ENCODE data around the gene SHISA3.

Gene SHISA3

DNA sequence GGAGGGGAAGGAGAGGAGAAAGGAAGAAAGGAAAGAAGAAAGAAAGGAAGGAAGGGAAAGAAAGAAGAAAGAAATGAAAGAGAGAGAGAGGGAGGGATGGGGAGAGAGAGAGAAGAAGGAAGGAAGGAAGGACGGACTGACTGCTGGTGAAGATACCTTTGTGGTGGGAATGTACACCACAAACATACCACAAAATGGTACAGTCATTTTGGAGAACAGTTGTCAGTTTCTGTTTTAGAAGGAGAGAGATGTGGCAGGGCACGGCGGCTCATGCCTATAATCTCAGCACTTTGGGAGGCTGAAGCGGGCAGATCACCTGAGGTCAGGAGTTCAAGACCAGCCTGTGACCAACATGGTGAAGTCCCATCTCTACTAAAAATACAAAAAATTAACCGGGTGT, 40.0 kb upstream of the SHISA3 start:
- DNase-seq (ENCODE audit: low read depth) = no peak
- no peak overlapping the region for H3K4me3 ChIP-seq (ENCODE audit: low read depth, low read length)
- TF ChIP-seq POLR2A (IDR thresholded peaks at IDR 0.05; ENCODE audit: extremely low read depth, insufficient read length) (no peak), MYC (IDR thresholded peaks at IDR 0.05; ENCODE audit: low read depth, low read length) (no peak)
- TF ChIP-seq, protein P1, sequence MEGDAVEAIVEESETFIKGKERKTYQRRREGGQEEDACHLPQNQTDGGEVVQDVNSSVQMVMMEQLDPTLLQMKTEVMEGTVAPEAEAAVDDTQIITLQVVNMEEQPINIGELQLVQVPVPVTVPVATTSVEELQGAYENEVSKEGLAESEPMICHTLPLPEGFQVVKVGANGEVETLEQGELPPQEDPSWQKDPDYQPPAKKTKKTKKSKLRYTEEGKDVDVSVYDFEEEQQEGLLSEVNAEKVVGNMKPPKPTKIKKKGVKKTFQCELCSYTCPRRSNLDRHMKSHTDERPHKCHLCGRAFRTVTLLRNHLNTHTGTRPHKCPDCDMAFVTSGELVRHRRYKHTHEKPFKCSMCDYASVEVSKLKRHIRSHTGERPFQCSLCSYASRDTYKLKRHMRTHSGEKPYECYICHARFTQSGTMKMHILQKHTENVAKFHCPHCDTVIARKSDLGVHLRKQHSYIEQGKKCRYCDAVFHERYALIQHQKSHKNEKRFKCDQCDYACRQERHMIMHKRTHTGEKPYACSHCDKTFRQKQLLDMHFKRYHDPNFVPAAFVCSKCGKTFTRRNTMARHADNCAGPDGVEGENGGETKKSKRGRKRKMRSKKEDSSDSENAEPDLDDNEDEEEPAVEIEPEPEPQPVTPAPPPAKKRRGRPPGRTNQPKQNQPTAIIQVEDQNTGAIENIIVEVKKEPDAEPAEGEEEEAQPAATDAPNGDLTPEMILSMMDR (IDR thresholded peaks at IDR 0.05; ENCODE audit: low read depth, low read length) = no peak
- TF ChIP-seq, protein P2, sequence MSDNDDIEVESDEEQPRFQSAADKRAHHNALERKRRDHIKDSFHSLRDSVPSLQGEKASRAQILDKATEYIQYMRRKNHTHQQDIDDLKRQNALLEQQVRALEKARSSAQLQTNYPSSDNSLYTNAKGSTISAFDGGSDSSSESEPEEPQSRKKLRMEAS (IDR thresholded peaks at IDR 0.05; ENCODE audit: low read depth, low read length) = no peak

GRCh38 chr4:42359711-42360110, 37.6 kb upstream of the SHISA3 start:
- DNase-seq (ENCODE audit: low read depth) = no peak
- H3K4me3 ChIP-seq (ENCODE audit: low read depth, low read length) = no peak overlapping the region
- TF ChIP-seq, protein P1 (IDR thresholded peaks at IDR 0.05; ENCODE audit: low read depth, low read length) = no peak
- TF ChIP-seq POLR2A (IDR thresholded peaks at IDR 0.05; ENCODE audit: extremely low read depth, insufficient read length) = no peak

DNA sequence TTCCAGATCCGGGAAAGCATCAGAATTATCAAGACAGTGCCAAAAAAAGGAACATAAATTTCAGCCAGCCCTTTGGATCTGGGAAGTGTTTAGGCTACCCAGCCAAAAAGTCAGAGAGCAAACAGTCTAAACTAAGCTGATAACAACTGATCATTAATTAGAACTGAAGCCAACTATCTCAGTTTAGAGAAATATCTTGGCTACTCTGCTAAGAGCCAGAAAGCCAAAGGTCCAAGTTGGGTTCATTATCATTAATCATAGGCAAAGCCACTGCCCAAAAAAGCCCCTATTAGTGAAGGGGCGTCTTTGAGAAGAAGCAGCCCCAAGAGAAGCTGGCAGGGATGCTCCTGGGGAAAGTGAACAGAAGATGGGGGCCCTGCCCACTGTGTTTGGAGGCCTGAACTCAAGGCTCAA, 37.0 kb upstream of the SHISA3 start:
- H3K4me3 ChIP-seq (ENCODE audit: low read depth, low read length) = no peak overlapping the region
- DNase-seq (ENCODE audit: low read depth) = no peak
- TF ChIP-seq, protein P2 (IDR thresholded peaks at IDR 0.05; ENCODE audit: low read depth, low read length) = no peak
- TF ChIP-seq MYC (IDR thresholded peaks at IDR 0.05; ENCODE audit: low read depth, low read length) (no peak), POLR2A (IDR thresholded peaks at IDR 0.05; ENCODE audit: extremely low read depth, insufficient read length) (no peak)
- TF ChIP-seq, protein P1 (IDR thresholded peaks at IDR 0.05; ENCODE audit: low read depth, low read length) = no peak

- DNase-seq (ENCODE audit: low read depth) = no peak
- no peak overlapping the region for H3K4me3 ChIP-seq (ENCODE audit: low read depth, low read length)
- no peak for TF ChIP-seq POLR2A (IDR thresholded peaks at IDR 0.05; ENCODE audit: extremely low read depth, insufficient read length)
Observed at GRCh38 chr4:42361456-42361855, 35.8 kb upstream of the SHISA3 start.

GRCh38 chr4:42362591-42362990, 34.7 kb upstream of the SHISA3 start:
- no peak for DNase-seq (ENCODE audit: low read depth)
- TF ChIP-seq, protein P1 (IDR thresholded peaks at IDR 0.05; ENCODE audit: low read depth, low read length) = no peak
- TF ChIP-seq POLR2A (IDR thresholded peaks at IDR 0.05; ENCODE audit: extremely low read depth, insufficient read length) = no peak
- TF ChIP-seq, protein P2 (IDR thresholded peaks at IDR 0.05; ENCODE audit: low read depth, low read length) = no peak
- no peak for TF ChIP-seq MYC (IDR thresholded peaks at IDR 0.05; ENCODE audit: low read depth, low read length)
- no peak overlapping the region for H3K4me3 ChIP-seq (ENCODE audit: low read depth, low read length)

- DNase-seq (ENCODE audit: low read depth) = no peak
- H3K4me3 ChIP-seq (ENCODE audit: low read depth, low read length) = no peak overlapping the region
- TF ChIP-seq, protein P1 (IDR thresholded peaks at IDR 0.05; ENCODE audit: low read depth, low read length) = no peak
- no peak for TF ChIP-seq POLR2A (IDR thresholded peaks at IDR 0.05; ENCODE audit: extremely low read depth, insufficient read length)
Observed at GRCh38 chr4:42363614-42364013, 33.7 kb upstream of the SHISA3 start.
